Right lobe of liver (tissue), 4 donors: ENCODE results near the gene COMT.

Experiments used
- CTCF ChIP-seq, 4 donors: fragments of 200-600 bp in 3 of 4; fragments of 450-650 bp in 1 of 4; IDR thresholded peaks; one replicate each; pipeline versions ENCODE4 v1.5.1 to v1.8.0; 2016 to 2022; ENCODE audit warnings: antibody characterized with exemption in 4 of 4, mild to moderate bottlenecking in 2 of 4
- POLR2A ChIP-seq: fragments of 450-650 bp; IDR thresholded peaks from one replicate; pipeline ENCODE4 v1.6.1; 2017; ENCODE audit warnings: antibody characterized with exemption, mild to moderate bottlenecking
- donor health status: DM: no; HTN: no; CAD: no.
- donor health status: DM: no; HTN: no; CAD: no.
- donor health status: DM: no; HTN: yes; CAD: no.

- TF ChIP-seq POLR2A (no peak), CTCF (IDR thresholded peaks at IDR 0.05) (no peak)
Measured at GRCh38 chr22:19898831-19899567, 42.6 kb upstream of the COMT start.
